PC-3 (cell line): ENCODE measurements around the gene MYH14.

ENCODE experiments used
- CTCF ChIP-seq: fragments of 300-600 bp; sonication (generic); conservative IDR thresholded peaks from 2 replicates; pipeline ENCODE4 v1.5.1; 2017; ENCODE audit warnings: antibody characterized with exemption, low read depth, mild to moderate bottlenecking, low read length
- EZH2phosphoT487 ChIP-seq: fragments of 300-600 bp; sonication (generic); IDR thresholded peaks from 2 replicates; pipeline ENCODE4 v1.6.1; 2018; ENCODE audit warnings: mild to moderate bottlenecking, antibody characterized with exemption, low read length, borderline replicate concordance

DNA sequence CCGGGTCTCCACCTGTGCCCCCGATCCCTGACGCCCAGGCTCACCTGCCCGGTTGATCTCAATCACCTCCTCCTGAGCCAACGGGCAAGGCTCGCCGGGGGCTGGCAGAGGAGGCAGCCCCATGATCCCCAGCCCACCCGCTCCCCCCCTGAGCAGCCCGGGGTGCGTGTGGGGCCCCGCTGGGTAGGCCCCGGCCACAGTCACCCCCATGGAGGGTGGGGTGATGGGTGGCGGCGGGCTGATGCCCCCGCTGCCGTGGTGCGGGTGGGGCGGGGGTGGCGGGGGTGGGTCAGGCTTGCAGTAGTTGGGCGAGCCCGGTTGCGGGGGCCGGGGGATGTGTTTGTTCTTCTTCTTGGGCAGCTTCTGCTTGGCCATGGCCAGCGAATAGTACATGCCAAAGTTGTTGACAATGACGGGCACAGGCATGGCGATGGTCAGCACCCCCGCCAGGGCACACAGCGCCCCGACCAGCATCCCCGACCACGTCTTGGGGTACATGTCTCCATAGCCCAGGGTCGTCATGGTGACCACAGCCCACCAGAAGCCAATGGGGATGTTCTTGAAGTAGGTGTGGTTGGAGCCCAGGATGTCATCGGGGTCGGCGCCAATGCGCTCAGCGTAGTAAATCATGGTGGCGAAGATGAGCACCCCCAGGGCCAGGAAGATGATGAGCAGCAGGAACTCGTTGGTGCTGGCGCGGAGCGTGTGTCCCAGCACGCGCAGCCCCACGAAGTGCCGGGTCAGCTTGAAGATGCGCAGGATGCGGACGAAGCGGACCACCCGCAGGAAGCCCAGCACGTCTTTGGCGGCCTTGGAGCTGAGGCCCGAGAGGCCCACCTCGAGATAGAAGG lies 119.7 kb downstream of the MYH14 start:
- TF ChIP-seq CTCF = no peak
- no peak for TF ChIP-seq EZH2phosphoT487
